ENCODE data around the gene RHBDL2.

The RHBDL2 gene

DNA sequence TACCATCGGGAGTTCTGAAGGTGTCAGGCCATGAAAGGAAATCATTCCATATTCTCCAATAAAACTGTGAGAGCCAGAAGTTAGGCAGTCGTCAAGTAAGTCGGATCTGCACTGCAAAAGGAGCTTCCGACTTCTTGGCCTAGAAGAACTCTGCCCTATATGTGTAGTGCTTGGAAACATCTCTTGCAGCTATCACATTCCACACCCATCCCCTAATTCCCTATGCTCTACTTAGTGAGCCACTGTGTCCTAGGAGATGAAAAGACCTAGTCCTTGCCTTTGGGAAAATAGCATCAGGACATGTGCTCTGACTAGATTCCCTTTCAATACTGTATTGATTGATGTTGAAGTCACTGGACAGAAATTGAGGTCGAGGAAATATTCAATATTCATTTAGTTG, 52.0 kb downstream of the RHBDL2 start:
- no peak overlapping the region for H3K4me3 ChIP-seq (ENCODE audit: low read depth, low read length)
- no peak for DNase-seq (ENCODE audit: low read depth, low spot score)
- TF ChIP-seq, protein P1, sequence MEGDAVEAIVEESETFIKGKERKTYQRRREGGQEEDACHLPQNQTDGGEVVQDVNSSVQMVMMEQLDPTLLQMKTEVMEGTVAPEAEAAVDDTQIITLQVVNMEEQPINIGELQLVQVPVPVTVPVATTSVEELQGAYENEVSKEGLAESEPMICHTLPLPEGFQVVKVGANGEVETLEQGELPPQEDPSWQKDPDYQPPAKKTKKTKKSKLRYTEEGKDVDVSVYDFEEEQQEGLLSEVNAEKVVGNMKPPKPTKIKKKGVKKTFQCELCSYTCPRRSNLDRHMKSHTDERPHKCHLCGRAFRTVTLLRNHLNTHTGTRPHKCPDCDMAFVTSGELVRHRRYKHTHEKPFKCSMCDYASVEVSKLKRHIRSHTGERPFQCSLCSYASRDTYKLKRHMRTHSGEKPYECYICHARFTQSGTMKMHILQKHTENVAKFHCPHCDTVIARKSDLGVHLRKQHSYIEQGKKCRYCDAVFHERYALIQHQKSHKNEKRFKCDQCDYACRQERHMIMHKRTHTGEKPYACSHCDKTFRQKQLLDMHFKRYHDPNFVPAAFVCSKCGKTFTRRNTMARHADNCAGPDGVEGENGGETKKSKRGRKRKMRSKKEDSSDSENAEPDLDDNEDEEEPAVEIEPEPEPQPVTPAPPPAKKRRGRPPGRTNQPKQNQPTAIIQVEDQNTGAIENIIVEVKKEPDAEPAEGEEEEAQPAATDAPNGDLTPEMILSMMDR (IDR thresholded peaks at IDR 0.05; ENCODE audit: insufficient read depth, low read length, missing control alignments): no peak
- ChIA-PET POLR2A (no interaction called here), CTCF (interaction anchor here (2.5 kb wide), 1 partner anchor 203 kb away, joined by 7 read pairs; no protein-coding TSS in a partner anchor)

DNA sequence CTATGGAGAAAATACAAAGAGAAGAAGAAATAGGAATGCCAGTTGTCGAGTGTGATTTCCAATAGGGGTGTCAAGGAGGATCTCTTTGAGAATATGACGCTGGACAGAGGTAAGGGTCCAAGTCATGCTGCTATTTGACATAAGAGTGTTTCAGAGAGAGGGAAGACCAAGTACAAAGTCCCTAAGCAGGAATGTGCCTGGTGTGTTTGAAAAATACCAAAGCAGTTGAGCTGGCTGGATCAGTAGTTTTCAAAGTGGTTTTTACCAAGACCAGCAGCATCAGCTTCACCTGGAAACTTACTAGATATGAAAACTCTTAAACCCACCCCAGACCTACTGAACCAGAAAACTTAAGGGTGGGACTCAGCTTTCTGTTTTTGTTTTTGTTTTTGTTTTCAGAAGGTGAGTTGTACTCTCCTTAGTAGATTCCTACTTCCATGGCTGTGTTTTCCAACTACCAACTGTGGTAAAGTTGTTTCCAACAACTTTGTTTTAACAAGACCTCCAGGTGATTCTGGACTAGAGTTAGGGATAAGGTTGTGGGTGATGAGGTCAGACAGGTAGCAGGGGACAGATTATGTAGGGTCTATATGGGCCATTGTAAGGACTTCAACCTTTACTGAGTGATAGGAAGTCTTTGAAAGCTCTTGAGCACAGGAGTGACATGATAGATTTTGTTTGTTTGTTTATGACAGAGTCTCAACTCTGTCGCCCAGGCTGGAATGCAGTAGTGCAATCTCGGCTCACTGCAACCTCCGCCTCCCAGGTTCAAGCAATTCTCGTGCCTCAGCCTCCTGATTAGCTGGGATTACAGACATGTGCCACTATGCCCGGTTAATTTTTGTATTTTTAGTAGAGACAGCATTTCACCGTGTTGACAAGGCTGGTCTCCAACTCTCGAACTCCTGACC, 53.0 kb downstream of the RHBDL2 start:
- no peak overlapping the region for H3K4me3 ChIP-seq (ENCODE audit: low read depth, low read length)
- DNase-seq (ENCODE audit: low read depth, low spot score): no peak
- TF ChIP-seq, protein P1 (IDR thresholded peaks at IDR 0.05; ENCODE audit: insufficient read depth, low read length, missing control alignments): no peak
- ChIA-PET CTCF (interaction anchor here (1.3 to 2.5 kb wide), 2 partner anchors 9 to 204 kb away, joined by 4 to 7 read pairs; no protein-coding TSS in a partner anchor), POLR2A (no interaction called here)

DNA sequence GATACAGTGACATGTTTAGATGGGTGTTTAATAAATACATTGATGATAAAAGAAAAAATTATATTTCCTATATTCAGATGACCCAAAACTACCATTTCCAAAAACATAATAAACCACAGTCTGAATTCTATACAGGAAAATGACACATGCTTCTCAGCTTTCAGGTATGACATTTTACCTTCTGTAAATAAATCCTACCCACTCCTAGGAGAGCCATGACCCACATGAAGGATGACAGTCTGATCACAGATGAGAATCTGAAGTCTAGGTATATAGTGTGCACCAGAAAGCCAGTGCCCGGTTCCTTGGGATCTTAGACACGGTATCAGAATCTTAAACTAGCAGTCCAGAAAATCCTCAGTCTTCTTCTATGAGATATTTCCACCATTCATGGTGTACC, 56.5 kb downstream of the RHBDL2 start:
- TF ChIP-seq, protein P1 (IDR thresholded peaks at IDR 0.05; ENCODE audit: insufficient read depth, low read length, missing control alignments): no peak
- no peak for DNase-seq (ENCODE audit: low read depth, low spot score)
- no peak overlapping the region for H3K4me3 ChIP-seq (ENCODE audit: low read depth, low read length)
- POLR2A ChIA-PET: no interaction called here
- CTCF ChIA-PET: no interaction called here

DNA sequence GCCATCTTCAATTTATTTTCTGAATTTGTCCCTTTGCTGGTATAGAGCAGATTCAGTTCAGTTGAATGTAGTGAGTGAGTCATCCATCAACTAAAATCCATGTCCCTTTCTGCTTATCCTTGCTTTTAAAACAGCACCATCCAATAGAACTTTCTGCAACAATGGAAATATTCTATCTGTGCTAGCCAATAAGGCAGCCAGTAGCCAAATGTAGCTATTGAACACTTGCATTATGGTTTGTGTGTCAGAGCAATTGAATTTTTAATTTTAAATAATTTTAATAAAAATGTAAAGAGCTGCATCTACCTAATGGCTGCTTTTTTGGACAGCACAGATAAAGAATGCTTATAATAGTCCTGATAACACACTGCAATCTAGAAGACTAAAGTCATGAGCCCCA, 60.1 kb downstream of the RHBDL2 start, which contains the start of gene GJA9:
Gene GJA9, minus strand, starts transcription at position 101 of the 400 bp plus-strand sequence. CDS start 5,489 bp downstream, outside the sequence.
- ChIA-PET CTCF (interaction anchor here (1.3 to 1.7 kb wide), 3 partner anchors 11 to 210 kb away, joined by 4 to 6 read pairs (median 5); no protein-coding TSS in a partner anchor), POLR2A (no interaction called here)
- H3K4me3 ChIP-seq (ENCODE audit: low read depth, low read length): no peak within 1 kb of the TSS
- TF ChIP-seq, protein P1 (IDR thresholded peaks at IDR 0.05; ENCODE audit: insufficient read depth, low read length, missing control alignments): no peak
- no peak for DNase-seq (ENCODE audit: low read depth, low spot score)

DNA sequence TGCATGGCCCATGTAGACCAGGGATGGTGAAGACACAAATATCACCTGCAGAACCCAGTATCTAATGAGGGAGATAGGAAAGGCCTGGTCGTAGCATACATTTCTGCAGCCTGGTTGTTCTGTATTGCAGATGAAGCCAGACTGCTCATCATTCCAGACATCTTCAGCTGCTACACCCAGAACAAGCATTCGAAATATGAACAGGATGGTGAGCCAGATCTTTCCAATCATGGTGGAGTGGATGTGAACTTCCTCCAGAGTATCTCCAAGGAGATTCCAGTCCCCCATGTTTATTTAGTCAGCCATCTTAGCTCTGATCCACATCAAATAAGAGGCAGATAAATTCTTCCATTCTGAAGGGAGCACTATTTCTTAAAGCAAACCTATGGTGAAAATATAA, 65.8 kb downstream of the RHBDL2 start:
- TF ChIP-seq, protein P1 (IDR thresholded peaks at IDR 0.05; ENCODE audit: insufficient read depth, low read length, missing control alignments): no peak
- CTCF ChIA-PET: no interaction called here
- POLR2A ChIA-PET: no interaction called here
- no peak overlapping the region for H3K4me3 ChIP-seq (ENCODE audit: low read depth, low read length)
- no peak for DNase-seq (ENCODE audit: low read depth, low spot score)

Measured in AG04449 (cell line).